IMR-90 (cell line): ENCODE data around the gene TMEM221. TPM values are rescaled to one million over a fixed set of nuclear protein-coding genes. Genes with fewer than 3 reads are reported as not detected.
A peak's percentile ranks its signal among the peaks of the same experiment; 100 is the strongest.

Source experiments
- ATAC-seq: fragments of 200-7000 bp; cut with Tn5 transposase; 2 replicates; pipeline ENCODE4 v1.9.1; 2020; ENCODE audit warnings: low read depth, mild to moderate bottlenecking, moderate library complexity
- BruUV-seq: library from RNA; stranded (reverse); fragments of 400-500 nt; replicated peaks from 2 replicates; lab custom pipeline; 2021; lab: Mats Ljungman, UMichigan
- CTCF ChIA-PET: fragments of 300-600 bp; formaldehyde crosslinking; extraction: SDS; loops from one replicate; lab custom pipeline; 2021; ENCODE audit warnings: antibody characterized with exemption; lab: Yijun Ruan, JAX
- POLR2A ChIA-PET: fragments of 300-600 bp; sonication (Branson Sonifier 250); formaldehyde crosslinking; loops from one replicate; lab custom pipeline; 2022; ENCODE audit warnings: antibody characterized with exemption; ENCODE audit not compliant: unreplicated experiment; lab: Charles Lee
- DNase-seq: peaks from one replicate; pipeline ENCODE4 v3.0.0; 2013
- H2AFZ ChIP-seq: replicated peaks from 2 replicates; pipeline ENCODE3; 2013; ENCODE audit warnings: low read length, mild to moderate bottlenecking; ENCODE audit not compliant: poor library complexity
- H2AK5ac ChIP-seq: 2 replicates; pipeline ENCODE4 v1.6.1; 2013; ENCODE audit warnings: low read depth, low read length, inconsistent platforms
- H2AK9ac ChIP-seq: replicated peaks from 2 replicates; pipeline ENCODE3; 2013; ENCODE audit warnings: mild to moderate bottlenecking, low read depth, low read length, moderate library complexity; ENCODE audit not compliant: poor library complexity
- H2BK120ac ChIP-seq: 2 replicates; pipeline ENCODE4 v1.6.1; 2013; ENCODE audit warnings: low read depth, low read length, inconsistent platforms
- H2BK15ac ChIP-seq: 3 replicates; pipeline ENCODE4 v1.6.1; 2013; ENCODE audit warnings: low read depth, low read length, inconsistent platforms
- H2BK20ac ChIP-seq: 2 replicates; pipeline ENCODE4 v1.6.1; 2013; ENCODE audit warnings: low read depth, mild to moderate bottlenecking, inconsistent platforms, low read length, moderate library complexity
- H2BK5ac ChIP-seq: 2 replicates; pipeline ENCODE4 v1.6.1; 2013; ENCODE audit warnings: mild to moderate bottlenecking, low read depth, low read length, inconsistent platforms; ENCODE audit not compliant: poor library complexity, severe bottlenecking
- H3K14ac ChIP-seq: replicated peaks from 2 replicates; pipeline ENCODE4 v1.6.1; 2013; ENCODE audit warnings: low read depth, low read length, inconsistent platforms
- H3K18ac ChIP-seq: 2 replicates; pipeline ENCODE4 v1.6.1; 2013; ENCODE audit warnings: low read depth, low read length, control low read depth
- H3K23ac ChIP-seq: 2 replicates; pipeline ENCODE4 v1.6.1; 2013; ENCODE audit warnings: low read depth, low read length, inconsistent platforms
- H3K27ac ChIP-seq: 2 replicates; pipeline ENCODE4 v1.5.1; 2013; ENCODE audit warnings: mild to moderate bottlenecking, control low read depth, low read length; ENCODE audit not compliant: insufficient read depth
- H3K27me3 ChIP-seq: 2 replicates; pipeline ENCODE4 v1.6.1; 2013; ENCODE audit warnings: low read length; ENCODE audit not compliant: control insufficient read depth, insufficient read depth
- H3K36me3 ChIP-seq: 2 replicates; pipeline ENCODE4 v1.6.1; 2013; ENCODE audit warnings: low read length, mixed read lengths; ENCODE audit not compliant: control insufficient read depth, insufficient read depth
- H3K4ac ChIP-seq: 2 replicates; pipeline ENCODE4 v1.6.1; 2013; ENCODE audit warnings: low read depth, low read length, inconsistent platforms
- H3K4me1 ChIP-seq: 2 replicates; pipeline ENCODE4 v1.6.1; 2013; ENCODE audit warnings: low read length, mixed read lengths; ENCODE audit not compliant: control insufficient read depth, insufficient read depth
- H3K4me2 ChIP-seq: 2 replicates; pipeline ENCODE4 v1.6.1; 2013; ENCODE audit warnings: low read depth, mild to moderate bottlenecking, control low read depth, low read length, moderate library complexity
- H3K4me3 ChIP-seq: 2 replicates; pipeline ENCODE4 v1.5.1; 2013; ENCODE audit warnings: low read depth, mild to moderate bottlenecking, control low read depth, low read length, moderate library complexity; ENCODE audit not compliant: insufficient read depth
- H3K56ac ChIP-seq: 2 replicates; pipeline ENCODE4 v1.6.1; 2013; ENCODE audit warnings: low read length, inconsistent platforms; ENCODE audit not compliant: insufficient read depth; ENCODE audit errors: extremely low read depth
- H3K79me1 ChIP-seq, 2 experiments: 2 replicates each; pipeline ENCODE4 v1.6.1; 2013; ENCODE audit warnings: low read length in 2 of 2, inconsistent platforms in 1 of 2, low read depth in 1 of 2
- H3K9ac ChIP-seq: 2 replicates; pipeline ENCODE4 v1.6.1; 2013; ENCODE audit warnings: low read depth, low read length, control low read depth
- H3K9me1 ChIP-seq: 2 replicates; pipeline ENCODE4 v1.6.1; 2013; ENCODE audit warnings: low read length, inconsistent platforms; ENCODE audit not compliant: insufficient read depth
- H3K9me3 ChIP-seq: 2 replicates; pipeline ENCODE4 v1.6.1; 2013; ENCODE audit warnings: low read length; ENCODE audit not compliant: control insufficient read depth, insufficient read depth
- H4K20me1 ChIP-seq: 2 replicates; pipeline ENCODE4 v1.6.1; 2013; ENCODE audit warnings: low read length, inconsistent platforms; ENCODE audit not compliant: insufficient read depth
- H4K5ac ChIP-seq: 2 replicates; pipeline ENCODE4 v1.6.1; 2013; ENCODE audit warnings: mild to moderate bottlenecking, low read depth, low read length, control low read depth
- H4K8ac ChIP-seq, 2 experiments: 2 replicates each; pipeline ENCODE4 v1.6.1; 2013; ENCODE audit warnings: low read depth in 2 of 2, low read length in 2 of 2, control low read depth in 1 of 2, inconsistent platforms in 1 of 2
- H4K91ac ChIP-seq: 2 replicates; pipeline ENCODE4 v1.6.1; 2013; ENCODE audit warnings: low read depth, low read length, inconsistent platforms; ENCODE audit not compliant: insufficient read depth
- BHLHE40 ChIP-seq: fragments of 150-350 bp; IDR thresholded peaks from 2 replicates; pipeline ENCODE4 v1.6.1; 2016; ENCODE audit warnings: mild to moderate bottlenecking, low read depth, low read length
- FOS ChIP-seq: fragments of 150-350 bp; IDR thresholded peaks from 2 replicates; pipeline ENCODE4 v1.6.1; 2016; ENCODE audit warnings: low read depth, low read length
- NFE2L2 ChIP-seq: fragments of 150-350 bp; IDR thresholded peaks from 2 replicates; pipeline ENCODE4 v1.6.1; 2016; ENCODE audit warnings: low read depth, mild to moderate bottlenecking, low read length
- WGBS, 2 experiments: methylation state at CpG; one replicate each; pipeline versions ENCODE4 v1.1.5 to v1.1.7; 2013; ENCODE audit warnings: missing lambda C conversion rate in 2 of 2; ENCODE audit not compliant: insufficient read length in 1 of 2; ENCODE audit errors: extremely low coverage in 2 of 2; 5-methylcytosine and 5-hydroxymethylcytosine counted together
- dilution Hi-C: fragments of 300-500 bp; cut with HindIII; formaldehyde crosslinking; loops from one replicate; pipeline ENCODE4 v1.14.3; 2018; ENCODE audit warnings: low sequenced_read_pairs; ENCODE audit not compliant: unreplicated experiment
- in situ Hi-C: fragments of 300-500 bp; cut with MboI; formaldehyde crosslinking; loops from 3 replicates; pipeline ENCODE4 v1.14.3; 2019; ENCODE audit warnings: low sequenced_read_pairs, inconsistent platforms, mixed read lengths
- intact Hi-C: fragments of 100-400 bp; cut with micrococcal nuclease; formaldehyde crosslinking; loops from 2 replicates; pipeline ENCODE4 v1.10.0; 2022
- polyA plus RNA-seq, 3 experiments: library from polyadenylated mRNA; depleted of rRNA; stranded (reverse); fragments of >200 nt; gene quantifications; 2 replicates each; pipeline ENCODE4 v1.2.3, GENCODE V29; 2012; ENCODE audit warnings: low replicate concordance in 1 of 3
- total RNA-seq: library from RNA; depleted of rRNA; stranded (reverse); fragments of >200 nt; gene quantifications from 2 replicates; pipeline ENCODE4 v1.2.3, GENCODE V29; 2012
- TF ChIP-seq, protein P1 (sequence below): fragments of 150-350 bp; IDR thresholded peaks from 2 replicates; pipeline ENCODE4 v1.6.1; 2016; ENCODE audit warnings: low read depth, mild to moderate bottlenecking, low read length, moderate library complexity, borderline replicate concordance

Gene TMEM221
- total and polyA plus RNA-seq, 2 of the 4 experiments (the other 2 are of a cell fraction) = 0.12 TPM; not detected in 1

DNA sequence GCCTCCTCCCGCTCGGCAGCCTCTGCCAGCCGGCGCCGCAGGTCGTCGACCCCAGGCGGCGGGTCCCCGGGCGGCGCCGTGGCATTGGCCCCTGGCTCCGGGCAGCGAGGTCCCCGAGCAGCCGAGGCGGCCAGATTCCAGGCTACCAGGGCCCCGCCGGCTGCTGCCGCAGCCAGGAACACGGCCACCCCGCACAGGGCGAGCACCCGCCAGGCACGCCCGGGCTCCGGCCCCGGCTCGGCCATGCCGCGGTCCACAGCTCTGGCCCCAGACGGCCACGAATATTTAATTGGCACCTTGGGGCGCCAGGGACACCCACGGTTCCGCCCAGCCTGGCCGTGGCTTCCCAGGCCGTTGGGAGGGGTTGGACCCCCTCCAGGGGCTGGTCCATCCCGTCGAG is 54.6 kb downstream of the TMEM221 start, which contains the start of gene CCDC194:
Gene CCDC194, minus strand, starts transcription at position 283 of the 400 bp plus-strand sequence. Its CDS starts 38 bp downstream, at position 245.
- Histone ChIP-seq H2AFZ (peak within 1 kb of the TSS; percentile 89), H3K4me2 (no peak within 1 kb of the TSS), H3K27ac (no peak within 1 kb of the TSS), H3K9me3 (peaks cover 7% of the 10 kb centered on the region; the same call in 1 of the 2 replicates), H2AK5ac (no peak within 1 kb of the TSS), H3K27me3 (peaks cover 3% of the 10 kb centered on the region), H3K56ac (no peak within 1 kb of the TSS), H3K4me1 (peaks cover 2% of the 10 kb centered on the region; the same call in 1 of the 2 replicates), H2BK5ac (no peak within 1 kb of the TSS), H3K79me1 (no peaks in the 10 kb centered on the region), H2BK20ac (no peak within 1 kb of the TSS), H3K14ac (no peak within 1 kb of the TSS), H3K36me3 (no peaks in the 10 kb centered on the region), H4K8ac (peak within 1 kb of the TSS in 1 of 2 experiments; percentile 29; a peak in 2 of 4 replicates), H3K4ac (0 out of 2 replicates have a peak within 1 kb of the TSS, but pooled peaks have one; percentile 35), H4K5ac (no peak within 1 kb of the TSS), H2BK15ac (no peak within 1 kb of the TSS), H3K9ac (no peak within 1 kb of the TSS), H3K9me1 (no peaks in the 10 kb centered on the region), H3K4me3 (no peak within 1 kb of the TSS), H3K23ac (no peak within 1 kb of the TSS), H2AK9ac (peak within 1 kb of the TSS; percentile 91), H4K91ac (no peak within 1 kb of the TSS), H2BK120ac (no peak within 1 kb of the TSS), H3K18ac (no peak within 1 kb of the TSS), H4K20me1 (no peaks in the 10 kb centered on the region)
- intact Hi-C loops (loop anchor here (2.0 to 10.0 kb wide), 2 partner anchors 161 to 181 kb away; partner anchors contain the start of gene COLGALT1), in situ Hi-C loops (no loop called here), dilution Hi-C loops (no loop called here)
- TF ChIP-seq FOS (no peak), NFE2L2 (no peak), BHLHE40 (no peak)
- TF ChIP-seq, protein P1, sequence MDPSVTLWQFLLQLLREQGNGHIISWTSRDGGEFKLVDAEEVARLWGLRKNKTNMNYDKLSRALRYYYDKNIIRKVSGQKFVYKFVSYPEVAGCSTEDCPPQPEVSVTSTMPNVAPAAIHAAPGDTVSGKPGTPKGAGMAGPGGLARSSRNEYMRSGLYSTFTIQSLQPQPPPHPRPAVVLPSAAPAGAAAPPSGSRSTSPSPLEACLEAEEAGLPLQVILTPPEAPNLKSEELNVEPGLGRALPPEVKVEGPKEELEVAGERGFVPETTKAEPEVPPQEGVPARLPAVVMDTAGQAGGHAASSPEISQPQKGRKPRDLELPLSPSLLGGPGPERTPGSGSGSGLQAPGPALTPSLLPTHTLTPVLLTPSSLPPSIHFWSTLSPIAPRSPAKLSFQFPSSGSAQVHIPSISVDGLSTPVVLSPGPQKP = no peak
- CTCF ChIA-PET = no interaction called here
- 28% methylated on average over 25 of the region's 41 CpGs; no CpG with 5 or more reads in 1 of the 2 experiments for WGBS, 2 experiments
- no TSS peak for BruUV-seq
- DNase-seq (no peak), ATAC-seq (no peak)
- POLR2A ChIA-PET = no interaction called here
